Neural progenitor cell (in vitro differentiated cells): ENCODE results near the gene KCNE4. TPM values are rescaled to one million over a fixed set of nuclear protein-coding genes. Genes with fewer than 3 reads are reported as not detected.

Source experiments
- DNase-seq: peaks from one replicate; pipeline ENCODE4 v3.0.0-alpha.2; 2016; ENCODE audit warnings: low spot score
- H2AFZ ChIP-seq: fragments of 200-600 bp; sonication (generic); replicated peaks from 2 replicates; pipeline ENCODE4 v1.6.1; 2016; ENCODE audit warnings: antibody characterized with exemption
- H3F3A ChIP-seq: fragments of 200-600 bp; sonication (generic); 2 replicates; pipeline ENCODE4 v1.6.1; 2016; ENCODE audit warnings: antibody characterized with exemption, low read depth
- H3K27ac ChIP-seq: fragments of 200-600 bp; sonication (generic); 2 replicates; pipeline ENCODE4 v1.5.1; 2016; ENCODE audit warnings: mild to moderate bottlenecking
- H3K27me3 ChIP-seq: fragments of 200-600 bp; sonication (generic); 2 replicates; pipeline ENCODE4 v1.6.1; 2016; ENCODE audit warnings: mild to moderate bottlenecking, moderate library complexity
- H3K36me3 ChIP-seq: fragments of 200-600 bp; sonication (generic); 2 replicates; pipeline ENCODE4 v1.5.1; 2016
- H3K4me1 ChIP-seq: fragments of 200-600 bp; sonication (generic); 2 replicates; pipeline ENCODE4 v1.6.1; 2016; ENCODE audit warnings: mixed run types
- H3K4me2 ChIP-seq: fragments of 200-600 bp; sonication (generic); 2 replicates; pipeline ENCODE4 v1.6.1; 2016
- H3K4me3 ChIP-seq: fragments of 200-600 bp; sonication (generic); 2 replicates; pipeline ENCODE4 v1.5.1; 2016
- H3K79me2 ChIP-seq: fragments of 200-600 bp; sonication (generic); 2 replicates; pipeline ENCODE4 v1.6.1; 2016; ENCODE audit warnings: low read depth
- H3K9ac ChIP-seq: fragments of 200-600 bp; sonication (generic); 2 replicates; pipeline ENCODE4 v1.6.1; 2016
- H3K9me3 ChIP-seq: fragments of 200-600 bp; sonication (generic); 2 replicates; pipeline ENCODE4 v1.5.1; 2016; ENCODE audit warnings: low read depth
- H4K20me1 ChIP-seq: fragments of 200-600 bp; sonication (generic); 2 replicates; pipeline ENCODE4 v1.6.1; 2016; ENCODE audit warnings: low read depth
- H3K27ac Mint-ChIP-seq: 3 replicates; pipeline ENCODE4 v1.8.0; 2021; ENCODE audit warnings: mixed read lengths
- H3K27me3 Mint-ChIP-seq: 2 replicates; pipeline ENCODE4 v1.8.0; 2022; ENCODE audit warnings: low read depth, mild to moderate bottlenecking, inconsistent platforms, moderate library complexity, mixed read lengths; ENCODE audit not compliant: insufficient read depth
- H3K36me3 Mint-ChIP-seq: 3 replicates; pipeline ENCODE4 v1.8.0; 2021; ENCODE audit warnings: mixed read lengths
- H3K4me1 Mint-ChIP-seq: 3 replicates; pipeline ENCODE4 v1.8.0; 2021; ENCODE audit warnings: mixed read lengths
- H3K4me3 Mint-ChIP-seq: 3 replicates; pipeline ENCODE4 v1.8.0; 2021; ENCODE audit warnings: mild to moderate bottlenecking, moderate library complexity, mixed read lengths
- H3K9me3 Mint-ChIP-seq: 3 replicates; pipeline ENCODE4 v1.8.0; 2020; ENCODE audit warnings: mixed read lengths
- EZH2 ChIP-seq: fragments of 200-600 bp; sonication (generic); IDR thresholded peaks from 2 replicates; pipeline ENCODE4 v1.6.1; 2017; ENCODE audit warnings: antibody characterized with exemption, mild to moderate bottlenecking, moderate library complexity
- EZH2phosphoT487 ChIP-seq: fragments of 200-600 bp; sonication (generic); IDR thresholded peaks from 2 replicates; pipeline ENCODE4 v1.6.1; 2017; ENCODE audit warnings: antibody characterized with exemption
- total RNA-seq: library from RNA; depleted of rRNA; stranded (reverse); fragments of >200 nt; gene quantifications from 2 replicates; pipeline ENCODE4 v1.2.3, GENCODE V29; 2015; ENCODE audit warnings: low replicate concordance
- TF ChIP-seq, protein P1 (sequence below): fragments of 200-600 bp; sonication (generic); IDR thresholded peaks from 2 replicates; pipeline ENCODE4 v1.5.1; 2017; ENCODE audit warnings: antibody characterized with exemption, mild to moderate bottlenecking

KCNE4 gene
- total RNA-seq, 1 donor from 2014 or later = not detected

DNA sequence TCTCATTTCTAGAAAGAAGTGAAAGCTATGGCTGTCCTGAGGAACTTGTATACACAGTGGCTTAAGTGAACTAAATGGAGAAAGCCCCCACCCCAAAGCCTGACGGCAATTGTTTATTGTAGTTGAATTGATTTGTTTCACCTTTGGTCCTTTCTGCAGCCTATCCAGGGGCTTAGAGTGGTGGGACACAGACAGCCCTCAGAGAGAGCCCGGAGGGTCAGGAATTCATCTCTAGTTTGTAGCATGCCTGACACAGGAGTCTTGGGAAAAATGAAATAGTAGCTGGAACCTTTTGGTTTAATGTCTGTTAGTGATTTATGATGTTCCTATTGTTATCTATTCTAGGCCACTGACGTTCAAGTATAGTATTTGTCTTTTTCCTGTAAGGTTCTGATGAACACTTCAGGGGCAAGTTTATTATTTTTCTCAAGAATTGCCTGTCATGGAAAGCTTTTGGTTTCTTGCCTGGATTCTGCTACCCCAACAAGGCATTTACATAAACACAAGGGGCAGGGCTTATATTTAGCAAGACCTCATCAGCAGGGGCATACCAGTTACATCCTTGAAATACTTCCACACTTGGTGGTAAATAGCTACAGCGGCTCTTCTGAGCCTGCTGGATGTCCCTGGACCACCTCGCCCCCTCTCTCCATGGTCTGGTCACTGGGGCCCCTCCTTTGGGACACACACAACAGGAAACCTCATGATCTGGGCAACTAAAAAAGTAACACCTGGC lies 44.4 kb downstream of the KCNE4 start:
- Mint-ChIP-seq H3K27ac (no peak overlapping the region), H3K9me3 (no peaks in the 10 kb centered on the region), H3K27me3 (peaks cover under 1% of the 10 kb centered on the region), H3K4me3 (no peak overlapping the region), H3K4me1 (peaks cover 4% of the 10 kb centered on the region), H3K36me3 (no peaks in the 10 kb centered on the region)
- Histone ChIP-seq H3K9ac (no peak overlapping the region), H3K9me3 (no peaks in the 10 kb centered on the region), H3K4me2 (no peak overlapping the region), H3K27me3 (no peaks in the 10 kb centered on the region), H4K20me1 (no peaks in the 10 kb centered on the region), H3K79me2 (no peaks in the 10 kb centered on the region), H3K4me1 (no peaks in the 10 kb centered on the region), H3K36me3 (no peaks in the 10 kb centered on the region), H3K4me3 (no peak overlapping the region), H2AFZ (no peak overlapping the region), H3K27ac (no peak overlapping the region), H3F3A (no peaks in the 10 kb centered on the region)
- DNase-seq = no peak
- TF ChIP-seq EZH2phosphoT487 (no peak), EZH2 (no peak)
- TF ChIP-seq, protein P1, sequence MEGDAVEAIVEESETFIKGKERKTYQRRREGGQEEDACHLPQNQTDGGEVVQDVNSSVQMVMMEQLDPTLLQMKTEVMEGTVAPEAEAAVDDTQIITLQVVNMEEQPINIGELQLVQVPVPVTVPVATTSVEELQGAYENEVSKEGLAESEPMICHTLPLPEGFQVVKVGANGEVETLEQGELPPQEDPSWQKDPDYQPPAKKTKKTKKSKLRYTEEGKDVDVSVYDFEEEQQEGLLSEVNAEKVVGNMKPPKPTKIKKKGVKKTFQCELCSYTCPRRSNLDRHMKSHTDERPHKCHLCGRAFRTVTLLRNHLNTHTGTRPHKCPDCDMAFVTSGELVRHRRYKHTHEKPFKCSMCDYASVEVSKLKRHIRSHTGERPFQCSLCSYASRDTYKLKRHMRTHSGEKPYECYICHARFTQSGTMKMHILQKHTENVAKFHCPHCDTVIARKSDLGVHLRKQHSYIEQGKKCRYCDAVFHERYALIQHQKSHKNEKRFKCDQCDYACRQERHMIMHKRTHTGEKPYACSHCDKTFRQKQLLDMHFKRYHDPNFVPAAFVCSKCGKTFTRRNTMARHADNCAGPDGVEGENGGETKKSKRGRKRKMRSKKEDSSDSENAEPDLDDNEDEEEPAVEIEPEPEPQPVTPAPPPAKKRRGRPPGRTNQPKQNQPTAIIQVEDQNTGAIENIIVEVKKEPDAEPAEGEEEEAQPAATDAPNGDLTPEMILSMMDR = no peak

DNA sequence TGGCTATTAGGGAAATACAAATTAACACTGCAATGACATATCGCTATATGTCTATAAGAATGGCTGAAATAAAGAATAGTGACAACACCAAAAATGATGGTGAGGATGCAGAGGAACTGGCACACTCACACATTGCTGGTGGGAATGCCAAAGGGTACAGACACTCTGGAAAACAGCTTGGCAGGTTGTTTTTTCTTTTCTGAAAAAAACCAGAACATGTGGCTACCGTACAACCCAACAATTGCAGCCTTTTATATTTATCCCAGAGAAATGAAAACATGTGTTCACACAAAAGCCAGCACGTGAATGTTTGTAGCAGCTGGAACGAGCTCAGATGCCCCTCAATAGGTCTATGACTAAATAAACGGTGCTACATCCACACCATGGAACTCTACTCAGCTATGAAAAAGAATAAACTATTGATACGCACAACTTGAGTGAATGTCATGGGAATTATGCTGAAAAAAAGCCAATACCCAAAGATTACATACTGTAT lies 45.9 kb downstream of the KCNE4 start:
- Mint-ChIP-seq H3K4me1 (peaks cover 4% of the 10 kb centered on the region), H3K36me3 (no peaks in the 10 kb centered on the region), H3K27ac (no peak overlapping the region), H3K9me3 (no peaks in the 10 kb centered on the region), H3K4me3 (no peak overlapping the region), H3K27me3 (no peaks in the 10 kb centered on the region)
- no peak overlapping the region for H3K4me2 ChIP-seq
- H3K27me3 ChIP-seq = no peaks in the 10 kb centered on the region
- no peaks in the 10 kb centered on the region for H3F3A ChIP-seq
- no peak for DNase-seq
- no peak overlapping the region for H3K9ac ChIP-seq
- no peak overlapping the region for H3K4me3 ChIP-seq
- no peaks in the 10 kb centered on the region for H3K36me3 ChIP-seq
- no peaks in the 10 kb centered on the region for H3K4me1 ChIP-seq
- TF ChIP-seq EZH2 = no peak
- TF ChIP-seq, protein P1 = no peak
- TF ChIP-seq EZH2phosphoT487 = no peak
- H4K20me1 ChIP-seq = no peaks in the 10 kb centered on the region
- no peak overlapping the region for H2AFZ ChIP-seq
- no peaks in the 10 kb centered on the region for H3K79me2 ChIP-seq
- H3K27ac ChIP-seq = no peak overlapping the region
- H3K9me3 ChIP-seq = no peaks in the 10 kb centered on the region

DNA sequence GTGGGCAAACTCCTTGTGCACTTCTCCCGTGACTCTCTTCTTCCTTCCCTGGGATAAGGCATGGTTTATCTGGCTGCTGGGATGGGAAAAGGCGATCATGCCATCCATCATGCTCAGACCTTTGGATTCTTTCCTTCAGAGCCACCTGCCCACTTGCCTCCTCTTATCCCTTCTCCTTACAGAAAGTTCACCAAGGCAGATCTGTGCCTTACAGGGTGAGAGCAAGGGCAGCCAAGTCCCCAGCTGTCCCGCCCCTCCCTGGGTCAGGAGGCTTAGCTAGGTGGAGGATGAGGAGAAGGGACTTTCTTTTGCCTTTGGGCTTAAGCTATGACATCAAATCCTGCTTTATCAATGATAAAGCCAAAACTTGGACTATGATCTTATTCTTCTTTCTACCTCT lies 47.6 kb downstream of the KCNE4 start:
- no peak for DNase-seq
- Mint-ChIP-seq H3K9me3 (no peaks in the 10 kb centered on the region), H3K4me1 (no peaks in the 10 kb centered on the region), H3K36me3 (no peaks in the 10 kb centered on the region), H3K4me3 (no peak overlapping the region), H3K27me3 (no peaks in the 10 kb centered on the region), H3K27ac (no peak overlapping the region)
- Histone ChIP-seq H3K4me1 (no peaks in the 10 kb centered on the region), H3K27me3 (no peaks in the 10 kb centered on the region), H3K9ac (no peak overlapping the region), H3K36me3 (no peaks in the 10 kb centered on the region), H3K9me3 (no peaks in the 10 kb centered on the region), H3K4me2 (no peak overlapping the region), H3K27ac (no peak overlapping the region), H3K79me2 (no peaks in the 10 kb centered on the region), H3K4me3 (no peak overlapping the region), H2AFZ (no peak overlapping the region), H3F3A (no peaks in the 10 kb centered on the region), H4K20me1 (no peaks in the 10 kb centered on the region)
- TF ChIP-seq, protein P1 = no peak
- TF ChIP-seq EZH2 (no peak), EZH2phosphoT487 (no peak)
